ENCODE measurements around the gene XRN2.
"Not testable (repeated sequence)": the region's sequence is repeated elsewhere in the genome, so short reads cannot be mapped to it uniquely, and the experiment has no call there.

The XRN2 gene

DNA sequence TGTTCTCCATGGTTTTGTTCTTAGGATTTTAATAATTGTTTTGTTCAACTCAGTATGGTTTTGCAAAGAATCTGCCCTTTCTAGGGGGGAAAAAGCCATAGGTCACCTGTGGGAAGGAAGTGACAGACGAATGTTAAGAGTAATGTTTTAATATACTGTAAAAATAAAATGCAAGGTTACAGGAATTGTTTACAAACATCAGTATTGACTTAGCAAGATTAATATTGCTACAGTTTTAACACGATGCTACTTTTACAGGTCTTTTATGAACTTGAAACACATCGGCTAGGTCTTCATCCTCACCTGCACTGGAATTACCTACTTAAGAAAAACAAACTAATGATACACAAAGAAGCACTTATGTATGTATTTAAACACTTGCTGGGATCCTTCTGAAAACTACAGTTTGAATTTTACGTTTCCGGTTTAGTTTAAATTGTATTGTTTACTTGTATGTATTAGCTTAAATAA is 95.9 kb downstream of the XRN2 start:
- Histone ChIP-seq H3K4me3 (ENCODE audit: low read length) (no peak overlapping the region), H3K4me1 (ENCODE audit: insufficient read depth, low read length) (no peaks in the 10 kb centered on the region), H3K27me3 (ENCODE audit: insufficient read depth, low read length) (peaks cover 71% of the 10 kb centered on the region), H2AFZ (ENCODE audit: low read depth, low read length) (no peak overlapping the region), H3K9me3 (ENCODE audit: low read length) (no peaks in the 10 kb centered on the region), H3K36me3 (ENCODE audit: insufficient read depth, low read length) (no peaks in the 10 kb centered on the region)

- H3K36me3 ChIP-seq (ENCODE audit: insufficient read depth, low read length): no peaks in the 10 kb centered on the region
- no peak overlapping the region for H3K4me3 ChIP-seq (ENCODE audit: low read length)
- H3K4me1 ChIP-seq (ENCODE audit: insufficient read depth, low read length): no peaks in the 10 kb centered on the region
- H3K27me3 ChIP-seq (ENCODE audit: insufficient read depth, low read length): peaks cover 2% of the 10 kb centered on the region
- H2AFZ ChIP-seq (ENCODE audit: low read depth, low read length): no peak overlapping the region
- no peaks in the 10 kb centered on the region for H3K9me3 ChIP-seq (ENCODE audit: low read length)
Observed at GRCh38 chr20:21411725-21412124, 108.6 kb downstream of the XRN2 start.

DNA sequence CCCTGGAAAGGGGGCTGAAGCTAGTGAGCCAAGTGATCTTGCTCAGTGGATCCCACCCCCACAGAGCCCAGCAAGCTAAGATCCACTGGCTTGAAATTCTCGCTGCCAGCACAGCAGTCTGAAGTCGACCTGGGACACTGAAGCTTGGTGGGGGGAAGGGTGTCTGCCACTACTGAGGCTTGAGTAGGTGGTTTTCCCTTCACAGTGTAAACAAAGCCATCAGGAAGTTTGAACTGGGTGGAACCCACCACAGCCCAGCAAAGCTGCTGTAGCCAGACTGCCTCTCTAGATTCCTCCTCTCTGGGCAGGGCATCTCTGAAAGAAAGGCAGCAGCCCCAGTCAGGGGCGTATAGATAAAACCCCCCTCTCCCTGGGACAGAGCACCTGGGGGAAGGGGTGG is 110.9 kb downstream of the XRN2 start:
- H3K9me3 ChIP-seq (ENCODE audit: low read length); H3K4me1 ChIP-seq (ENCODE audit: insufficient read depth, low read length); H3K36me3 ChIP-seq (ENCODE audit: insufficient read depth, low read length); H3K4me3 ChIP-seq (ENCODE audit: low read length); H3K27me3 ChIP-seq (ENCODE audit: insufficient read depth, low read length); H2AFZ ChIP-seq (ENCODE audit: low read depth, low read length): not testable (repeated sequence)

GRCh38 chr20:21419147-21419546 is 116.0 kb downstream of the XRN2 start:
- H3K4me1 ChIP-seq (ENCODE audit: insufficient read depth, low read length); H2AFZ ChIP-seq (ENCODE audit: low read depth, low read length); H3K4me3 ChIP-seq (ENCODE audit: low read length); H3K27me3 ChIP-seq (ENCODE audit: insufficient read depth, low read length); H3K36me3 ChIP-seq (ENCODE audit: insufficient read depth, low read length); H3K9me3 ChIP-seq (ENCODE audit: low read length): not testable (repeated sequence)

DNA sequence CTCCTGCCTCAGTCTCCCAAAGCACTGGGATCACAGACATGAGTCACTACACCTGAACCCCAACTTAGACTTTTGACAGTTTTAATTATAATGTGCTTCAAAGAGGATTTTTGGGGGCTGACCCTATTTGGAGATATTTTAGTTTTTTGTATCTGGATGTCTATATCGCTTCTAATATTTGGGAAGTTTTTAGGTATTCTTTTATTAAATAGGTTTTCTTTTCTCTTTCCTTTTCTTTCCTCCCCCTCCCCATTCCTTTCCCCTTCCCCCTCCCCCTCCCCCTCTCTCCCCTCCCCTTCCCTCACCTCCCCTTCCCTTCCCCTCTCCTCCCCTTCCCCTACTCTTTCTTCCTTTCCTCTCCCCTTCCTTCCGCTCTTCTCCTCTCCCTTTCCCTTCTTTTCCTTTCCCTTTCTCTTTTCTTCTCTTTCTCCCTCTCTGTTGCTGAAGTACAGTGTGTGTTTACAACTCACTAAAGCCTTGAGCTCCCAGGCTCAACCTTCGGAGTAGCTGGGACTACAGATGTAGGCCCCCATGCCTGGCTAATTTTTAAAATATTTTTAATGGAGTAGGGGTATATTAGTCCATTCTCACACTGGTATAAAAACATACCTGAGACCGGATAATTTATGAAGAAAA is 118.6 kb downstream of the XRN2 start:
- Histone ChIP-seq H3K9me3 (ENCODE audit: low read length) (peaks cover 7% of the 10 kb centered on the region), H2AFZ (ENCODE audit: low read depth, low read length) (no peak overlapping the region), H3K27me3 (ENCODE audit: insufficient read depth, low read length) (no peaks in the 10 kb centered on the region), H3K36me3 (ENCODE audit: insufficient read depth, low read length) (no peaks in the 10 kb centered on the region), H3K4me1 (ENCODE audit: insufficient read depth, low read length) (no peaks in the 10 kb centered on the region), H3K4me3 (ENCODE audit: low read length) (no peak overlapping the region)

DNA sequence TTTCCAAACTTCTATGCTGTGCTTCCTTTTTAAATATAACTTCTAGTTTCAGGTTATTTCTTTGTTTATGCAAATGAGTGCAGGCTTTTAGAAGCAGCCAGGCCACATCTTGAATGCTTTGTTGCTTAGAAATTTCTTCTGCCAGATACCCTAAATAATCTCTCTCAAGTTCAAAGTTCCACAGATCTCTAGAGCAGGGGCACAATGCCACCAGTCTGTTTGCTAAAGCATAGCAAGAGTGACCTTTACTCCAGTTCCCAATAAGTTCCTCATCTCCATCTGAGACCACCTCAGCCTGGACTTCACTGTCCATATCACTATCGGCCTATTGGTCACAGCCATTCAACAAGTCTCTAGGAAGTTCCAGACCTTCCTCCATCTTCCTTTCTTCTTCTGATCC is 120.6 kb downstream of the XRN2 start:
- not testable (repeated sequence) for H2AFZ ChIP-seq (ENCODE audit: low read depth, low read length); H3K4me3 ChIP-seq (ENCODE audit: low read length); H3K36me3 ChIP-seq (ENCODE audit: insufficient read depth, low read length); H3K9me3 ChIP-seq (ENCODE audit: low read length); H3K4me1 ChIP-seq (ENCODE audit: insufficient read depth, low read length); H3K27me3 ChIP-seq (ENCODE audit: insufficient read depth, low read length)

GRCh38 chr20:21424846-21425245 is 121.7 kb downstream of the XRN2 start:
- Histone ChIP-seq H3K4me1 (ENCODE audit: insufficient read depth, low read length) (no peaks in the 10 kb centered on the region), H2AFZ (ENCODE audit: low read depth, low read length) (no peak overlapping the region), H3K4me3 (ENCODE audit: low read length) (no peak overlapping the region), H3K9me3 (ENCODE audit: low read length) (peaks cover 7% of the 10 kb centered on the region), H3K27me3 (ENCODE audit: insufficient read depth, low read length) (no peaks in the 10 kb centered on the region), H3K36me3 (ENCODE audit: insufficient read depth, low read length) (no peaks in the 10 kb centered on the region)

GRCh38 chr20:21430020-21430419 is 126.9 kb downstream of the XRN2 start:
- Histone ChIP-seq H2AFZ (ENCODE audit: low read depth, low read length) (no peak overlapping the region), H3K9me3 (ENCODE audit: low read length) (peaks cover 2% of the 10 kb centered on the region), H3K27me3 (ENCODE audit: insufficient read depth, low read length) (no peaks in the 10 kb centered on the region)

GRCh38 chr20:21432911-21433310 is 129.8 kb downstream of the XRN2 start:
- H3K27me3 ChIP-seq (ENCODE audit: insufficient read depth, low read length): no peaks in the 10 kb centered on the region
- H3K4me1 ChIP-seq (ENCODE audit: insufficient read depth, low read length): peaks cover 27% of the 10 kb centered on the region
- no peak overlapping the region for H3K4me3 ChIP-seq (ENCODE audit: low read length)
- H3K36me3 ChIP-seq (ENCODE audit: insufficient read depth, low read length): no peaks in the 10 kb centered on the region
- H3K9me3 ChIP-seq (ENCODE audit: low read length): no peaks in the 10 kb centered on the region
- H2AFZ ChIP-seq (ENCODE audit: low read depth, low read length): no peak overlapping the region

More at GRCh38 chr20:21430020-21430419, 126.9 kb downstream of the XRN2 start:
- no peaks in the 10 kb centered on the region for H3K4me1 ChIP-seq (ENCODE audit: insufficient read depth, low read length)
- no peaks in the 10 kb centered on the region for H3K36me3 ChIP-seq (ENCODE audit: insufficient read depth, low read length)
- H3K4me3 ChIP-seq (ENCODE audit: low read length): no peak overlapping the region

- no peaks in the 10 kb centered on the region for H3K36me3 ChIP-seq (ENCODE audit: insufficient read depth, low read length)
- H3K27me3 ChIP-seq (ENCODE audit: insufficient read depth, low read length): no peaks in the 10 kb centered on the region
- no peak overlapping the region for H3K4me3 ChIP-seq (ENCODE audit: low read length)
- peaks cover 27% of the 10 kb centered on the region for H3K4me1 ChIP-seq (ENCODE audit: insufficient read depth, low read length)
- no peak overlapping the region for H2AFZ ChIP-seq (ENCODE audit: low read depth, low read length)
- H3K9me3 ChIP-seq (ENCODE audit: low read length): no peaks in the 10 kb centered on the region
Observed at GRCh38 chr20:21433329-21433890, 130.3 kb downstream of the XRN2 start.

DNA sequence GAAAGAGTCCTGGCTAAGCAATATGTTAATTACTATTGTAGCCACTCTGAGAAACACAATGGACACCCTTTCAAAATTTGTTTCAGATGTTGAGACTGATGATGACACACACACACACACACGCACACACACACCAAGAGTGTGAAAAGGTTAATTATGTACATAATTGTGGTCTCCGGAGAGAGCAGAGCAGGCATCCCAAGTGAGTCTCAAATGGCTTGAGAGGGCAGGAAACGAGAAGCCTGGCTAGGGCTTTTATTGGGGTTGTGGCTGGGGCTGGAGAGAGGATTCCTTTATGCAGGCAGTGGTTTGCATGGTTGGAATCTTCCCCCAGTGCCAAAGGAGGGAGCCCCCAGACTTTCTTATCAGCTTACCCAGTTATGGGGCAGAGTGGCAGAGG is 132.4 kb downstream of the XRN2 start:
- peaks cover 27% of the 10 kb centered on the region for H3K4me1 ChIP-seq (ENCODE audit: insufficient read depth, low read length)
- no peaks in the 10 kb centered on the region for H3K9me3 ChIP-seq (ENCODE audit: low read length)
- H2AFZ ChIP-seq (ENCODE audit: low read depth, low read length): no peak overlapping the region
- no peaks in the 10 kb centered on the region for H3K36me3 ChIP-seq (ENCODE audit: insufficient read depth, low read length)
- H3K27me3 ChIP-seq (ENCODE audit: insufficient read depth, low read length): no peaks in the 10 kb centered on the region
- no peak overlapping the region for H3K4me3 ChIP-seq (ENCODE audit: low read length)

DNA sequence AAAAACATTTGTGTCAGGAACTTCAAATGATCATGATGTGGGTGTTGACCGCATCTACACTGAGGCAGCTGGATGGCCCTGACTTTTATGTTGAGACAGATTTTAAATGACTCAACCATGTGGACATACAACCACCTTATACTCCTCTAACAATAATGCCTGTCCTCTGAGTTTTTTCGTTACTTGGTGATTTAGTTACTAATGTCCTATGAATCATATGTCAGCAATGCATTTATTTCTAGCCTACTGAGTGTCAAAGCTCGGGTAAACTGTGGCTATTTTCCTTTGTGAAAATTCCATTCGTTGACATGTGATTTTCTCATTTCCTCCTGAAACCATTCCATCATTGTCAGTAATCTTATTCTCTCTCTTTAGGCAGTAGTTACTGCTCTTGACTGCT is 133.1 kb downstream of the XRN2 start:
- H3K9me3 ChIP-seq (ENCODE audit: low read length): no peaks in the 10 kb centered on the region
- no peaks in the 10 kb centered on the region for H3K27me3 ChIP-seq (ENCODE audit: insufficient read depth, low read length)
- H3K4me1 ChIP-seq (ENCODE audit: insufficient read depth, low read length): peaks cover 27% of the 10 kb centered on the region
- H3K4me3 ChIP-seq (ENCODE audit: low read length): no peak overlapping the region
- H3K36me3 ChIP-seq (ENCODE audit: insufficient read depth, low read length): no peaks in the 10 kb centered on the region
- H2AFZ ChIP-seq (ENCODE audit: low read depth, low read length): no peak overlapping the region

GRCh38 chr20:21437248-21437647 is 134.1 kb downstream of the XRN2 start:
- H3K36me3 ChIP-seq (ENCODE audit: insufficient read depth, low read length): no peaks in the 10 kb centered on the region
- H3K9me3 ChIP-seq (ENCODE audit: low read length): no peaks in the 10 kb centered on the region
- H3K4me1 ChIP-seq (ENCODE audit: insufficient read depth, low read length): peaks cover 27% of the 10 kb centered on the region
- peak overlapping the region; percentile 40 for H2AFZ ChIP-seq (ENCODE audit: low read depth, low read length)
- H3K27me3 ChIP-seq (ENCODE audit: insufficient read depth, low read length): no peaks in the 10 kb centered on the region
- no peak overlapping the region for H3K4me3 ChIP-seq (ENCODE audit: low read length)

DNA sequence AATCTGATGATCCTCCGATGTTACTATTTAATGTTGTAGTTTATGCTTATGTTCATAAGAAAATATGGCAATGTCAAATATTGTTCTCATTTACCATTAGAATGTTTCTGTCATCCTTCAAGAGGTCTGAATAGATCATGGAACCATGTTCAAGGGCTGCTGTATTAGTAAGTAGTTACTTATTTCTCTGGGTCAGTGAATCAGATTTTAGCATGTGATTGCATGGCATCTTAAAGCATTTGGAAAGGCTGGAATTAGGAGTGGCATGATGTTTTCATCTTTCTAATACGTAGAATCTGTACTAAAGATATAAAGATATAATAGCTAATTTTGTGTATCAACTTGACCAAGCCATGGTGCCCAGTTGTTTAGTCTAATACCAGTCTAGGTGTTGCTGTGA is 134.7 kb downstream of the XRN2 start:
- H3K4me3 ChIP-seq (ENCODE audit: low read length): no peak overlapping the region
- H2AFZ ChIP-seq (ENCODE audit: low read depth, low read length): no peak overlapping the region
- H3K27me3 ChIP-seq (ENCODE audit: insufficient read depth, low read length): no peaks in the 10 kb centered on the region
- peaks cover 27% of the 10 kb centered on the region for H3K4me1 ChIP-seq (ENCODE audit: insufficient read depth, low read length)
- H3K9me3 ChIP-seq (ENCODE audit: low read length): no peaks in the 10 kb centered on the region
- no peaks in the 10 kb centered on the region for H3K36me3 ChIP-seq (ENCODE audit: insufficient read depth, low read length)
